Articular chondrocyte of knee joint (primary cell): ENCODE results near the gene ATF7IP2. TPM values are rescaled to one million over a fixed set of nuclear protein-coding genes. Genes with fewer than 3 reads are reported as not detected.

ENCODE experiments used
- small RNA-seq: library from RNA; depleted of rRNA; stranded (forward); fragments of <200 nt; gene quantifications from one replicate; pipeline ENCODE3, GENCODE V24; 2012
- total RNA-seq: library from RNA; depleted of rRNA; stranded (reverse); fragments of >200 nt; gene quantifications from 2 replicates; pipeline ENCODE4 v1.2.3, GENCODE V29; 2012

The ATF7IP2 gene
- total RNA-seq = 11.7 and 14.1 TPM in 2 replicates

GRCh38 chr16:10385725-10386516, at the start of gene ATF7IP2:
Gene ATF7IP2 (plus strand): TSS chr16:10386061. CDS start chr16:10430621, 44,560 bp downstream.

Small RNAs within 50 kb of the gene (small RNA-seq; reads per million reads assigned to genes)
- not detected for gene RNU6-633P

Other genes with a start within 250 kb of the ATF7IP2 start
- gene GRIN2A, start 203.6 kb upstream of the ATF7IP2 start, total RNA-seq = under 0.01 and 0.13 TPM in 2 replicates
- 51.0 and 55.5 TPM in 2 replicates for gene EMP2, start 194.5 kb downstream of the ATF7IP2 start, total RNA-seq